GM12865 (cell line): ENCODE data around the gene NCOA7.

ENCODE experiments used
- DNase-seq: peaks from one replicate; pipeline ENCODE4 v3.0.0; 2010; ENCODE audit warnings: low read depth
- H3K4me3 ChIP-seq: 2 replicates; pipeline ENCODE4 v1.5.1; 2011; ENCODE audit warnings: mild to moderate bottlenecking, low read depth, low read length, control low read depth
- TF ChIP-seq, protein P1 (sequence below): IDR thresholded peaks from 2 replicates; pipeline ENCODE4 v1.5.1; 2011; ENCODE audit warnings: low read length, control low read depth, low read depth, inconsistent platforms; ENCODE audit not compliant: insufficient read depth; ENCODE audit errors: missing control alignments

Gene NCOA7

DNA sequence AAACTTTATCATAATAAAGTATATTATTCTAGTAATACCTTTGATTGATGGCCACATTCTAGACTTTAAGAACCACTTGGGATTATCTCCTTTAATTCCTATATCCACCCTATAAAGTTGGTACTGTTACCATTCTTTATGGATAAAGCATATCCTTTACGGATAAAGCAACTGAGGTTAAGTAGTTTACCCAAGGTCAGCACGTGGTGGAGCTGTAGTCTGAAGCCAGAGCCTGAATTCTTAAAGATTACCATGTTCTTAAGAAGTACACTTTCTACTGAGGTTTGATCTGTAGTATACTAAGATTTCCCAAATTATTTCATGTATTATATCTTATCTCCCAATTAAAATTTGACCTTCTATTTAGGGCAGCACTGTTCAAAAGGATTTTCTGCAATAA, 3.0 kb upstream of the NCOA7 start:
- TF ChIP-seq, protein P1, sequence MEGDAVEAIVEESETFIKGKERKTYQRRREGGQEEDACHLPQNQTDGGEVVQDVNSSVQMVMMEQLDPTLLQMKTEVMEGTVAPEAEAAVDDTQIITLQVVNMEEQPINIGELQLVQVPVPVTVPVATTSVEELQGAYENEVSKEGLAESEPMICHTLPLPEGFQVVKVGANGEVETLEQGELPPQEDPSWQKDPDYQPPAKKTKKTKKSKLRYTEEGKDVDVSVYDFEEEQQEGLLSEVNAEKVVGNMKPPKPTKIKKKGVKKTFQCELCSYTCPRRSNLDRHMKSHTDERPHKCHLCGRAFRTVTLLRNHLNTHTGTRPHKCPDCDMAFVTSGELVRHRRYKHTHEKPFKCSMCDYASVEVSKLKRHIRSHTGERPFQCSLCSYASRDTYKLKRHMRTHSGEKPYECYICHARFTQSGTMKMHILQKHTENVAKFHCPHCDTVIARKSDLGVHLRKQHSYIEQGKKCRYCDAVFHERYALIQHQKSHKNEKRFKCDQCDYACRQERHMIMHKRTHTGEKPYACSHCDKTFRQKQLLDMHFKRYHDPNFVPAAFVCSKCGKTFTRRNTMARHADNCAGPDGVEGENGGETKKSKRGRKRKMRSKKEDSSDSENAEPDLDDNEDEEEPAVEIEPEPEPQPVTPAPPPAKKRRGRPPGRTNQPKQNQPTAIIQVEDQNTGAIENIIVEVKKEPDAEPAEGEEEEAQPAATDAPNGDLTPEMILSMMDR = no peak
- no peak overlapping the region for H3K4me3 ChIP-seq
- DNase-seq = peak; percentile 30

DNA sequence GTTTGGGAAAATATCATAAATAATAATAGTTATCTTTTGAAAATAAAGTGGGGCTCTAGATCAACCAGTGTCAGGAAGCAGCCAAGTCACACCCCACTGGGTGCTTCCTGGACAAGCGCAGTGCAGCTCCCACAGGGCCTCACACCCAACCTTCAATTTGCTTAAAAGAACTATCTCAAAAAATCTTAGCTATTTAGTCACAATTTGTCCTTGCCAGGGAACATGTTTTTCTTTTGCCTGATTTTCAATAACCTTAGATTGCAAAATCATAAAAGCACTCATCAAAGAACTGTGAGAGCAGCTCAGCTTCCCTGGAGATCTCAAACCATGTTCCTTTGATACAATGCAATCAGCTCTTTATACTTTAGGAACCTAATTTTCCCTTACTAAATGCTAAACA, 1.6 kb upstream of the NCOA7 start:
- TF ChIP-seq, protein P1 = no peak
- DNase-seq = no peak
- H3K4me3 ChIP-seq = peak overlapping the region; percentile 72; the same call in 1 of the 2 replicates

DNA sequence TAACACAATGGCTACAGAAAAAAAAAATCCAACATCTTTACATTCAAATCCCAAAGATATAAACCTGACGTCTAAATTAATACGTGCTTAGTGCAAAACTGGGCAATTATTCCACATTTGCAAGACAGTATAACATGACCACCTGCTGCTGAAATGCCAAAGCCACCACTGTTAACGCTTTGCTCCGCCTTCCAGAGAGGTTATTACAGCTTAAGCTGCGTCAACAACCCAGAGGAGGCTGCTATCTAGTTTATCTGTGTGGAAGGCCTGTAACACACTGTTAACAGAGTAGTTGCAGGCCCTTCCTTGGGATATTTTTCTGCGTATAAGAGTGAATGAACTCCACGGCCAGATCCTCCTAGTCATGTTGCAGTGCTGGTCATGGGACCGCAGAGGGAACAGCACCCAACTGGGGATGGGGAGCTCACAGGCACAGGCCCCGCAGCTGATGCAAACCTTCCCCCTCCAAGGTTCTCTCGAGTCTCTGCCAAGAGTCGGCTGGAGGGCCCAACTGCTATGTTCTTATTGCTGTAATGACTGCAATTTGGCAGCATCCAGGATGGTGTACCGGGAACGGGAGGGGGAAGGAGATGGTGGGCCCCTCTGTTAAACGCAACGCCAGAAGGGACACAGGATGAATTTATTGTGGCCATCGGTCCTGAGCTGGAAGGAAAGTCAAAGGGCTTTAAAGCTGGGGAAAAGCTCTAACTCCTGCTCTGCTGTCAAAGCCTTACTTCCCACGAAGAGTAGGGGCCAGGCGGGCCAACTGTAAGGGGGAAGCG, 993 bp upstream of the NCOA7 start:
- TF ChIP-seq, protein P1 = no peak
- DNase-seq = peak; percentile 63
- peak overlapping the region; percentile 72 for H3K4me3 ChIP-seq

DNA sequence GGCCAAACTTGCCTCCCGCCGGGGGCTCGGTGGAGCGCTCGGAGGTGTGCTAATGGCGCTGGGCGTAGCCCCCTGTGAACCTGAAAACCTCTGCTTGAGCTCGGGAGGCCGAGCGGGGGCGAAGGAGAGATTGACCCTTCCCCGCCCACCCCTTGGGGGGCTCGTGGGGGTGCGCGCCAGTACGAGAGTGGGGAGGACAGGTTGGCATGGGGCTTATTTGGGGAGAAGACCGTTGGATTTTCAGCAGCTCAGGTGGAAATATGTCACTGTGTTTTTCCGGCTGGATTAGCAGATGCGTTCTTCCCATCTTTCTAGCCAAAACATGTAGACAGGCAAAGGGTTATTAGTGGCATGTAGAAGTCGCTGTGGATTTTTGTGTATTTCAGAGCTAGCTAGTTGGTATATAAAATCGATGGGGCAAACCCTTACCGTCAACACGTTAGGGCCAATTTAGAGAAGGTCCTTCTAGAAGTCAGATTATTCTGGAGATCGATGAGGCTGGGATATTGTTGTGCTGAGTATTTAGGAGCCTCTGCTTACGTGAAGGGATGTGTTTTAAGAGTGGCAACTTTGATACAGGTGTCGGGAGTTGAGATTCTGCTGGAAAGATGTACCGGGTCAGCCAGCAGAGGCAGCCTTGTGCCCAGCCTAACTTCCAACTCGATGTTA, 525 bp downstream of the NCOA7 start:
- peak overlapping the region; percentile 72 for H3K4me3 ChIP-seq
- peak; percentile 71 for DNase-seq
- TF ChIP-seq, protein P1 = peak; percentile 68

DNA sequence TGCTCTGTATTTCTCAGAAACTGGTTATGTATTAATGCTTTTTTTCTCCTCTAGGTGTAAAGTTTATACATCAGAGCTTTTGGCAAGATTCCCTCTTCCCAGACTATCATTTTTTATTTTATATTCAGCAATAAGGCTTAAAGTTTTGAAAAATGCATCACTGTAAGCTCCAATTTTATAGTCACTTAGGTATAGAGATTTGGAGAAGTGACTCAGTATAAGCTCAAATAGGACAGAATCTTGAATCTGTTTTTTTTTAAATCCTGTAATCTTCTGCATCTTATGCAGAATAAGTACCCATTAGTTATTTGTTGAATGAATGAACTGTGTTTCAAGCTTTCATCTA, 1.0 kb downstream of the NCOA7 start:
- peak overlapping the region; percentile 72 for H3K4me3 ChIP-seq
- TF ChIP-seq, protein P1 = no peak
- DNase-seq = no peak

DNA sequence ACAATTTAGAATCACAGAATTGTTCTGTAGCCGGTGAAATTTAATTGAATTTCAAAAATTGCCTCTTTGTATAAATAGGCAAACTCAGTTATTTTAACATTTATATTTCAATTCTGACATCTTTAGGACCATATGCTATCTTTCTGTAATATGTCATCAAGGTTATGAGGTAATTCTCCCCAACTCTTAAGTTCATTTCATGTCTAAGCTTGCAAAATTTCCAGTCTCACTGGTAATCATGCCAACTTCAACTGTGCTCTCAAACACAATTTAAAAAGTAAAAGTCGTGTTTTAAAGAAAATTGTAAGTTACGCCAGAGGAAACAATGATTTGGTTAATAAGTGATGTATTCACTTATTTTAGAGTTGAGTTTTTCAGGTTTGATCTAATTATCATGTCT, 1.4 kb downstream of the NCOA7 start:
- no peak for DNase-seq
- TF ChIP-seq, protein P1 = no peak
- peak overlapping the region; percentile 72 for H3K4me3 ChIP-seq
